HepG2 (cell line): ENCODE results near the gene PIEZO1. TPM values are rescaled to one million over a fixed set of nuclear protein-coding genes. Genes with fewer than 3 reads are reported as not detected.

Experiments used
- ATAC-seq: fragments of 200-7000 bp; cut with Tn5 transposase; 3 replicates; pipeline ENCODE4 v1.9.1; 2020; ENCODE audit warnings: mild to moderate bottlenecking, moderate library complexity
- BruUV-seq: library from RNA; stranded (reverse); fragments of 400-500 nt; replicated peaks from 2 replicates; lab custom pipeline; 2021; lab: Mats Ljungman, UMichigan
- CTCF ChIA-PET: fragments of 300-600 bp; formaldehyde crosslinking; extraction: SDS; loops from one replicate; lab custom pipeline; 2021; ENCODE audit warnings: low total read pairs, inconsistent platforms, low intra/inter-chr PET ratio; lab: Yijun Ruan, JAX
- POLR2A ChIA-PET: fragments of 350-600 bp; sonication (Branson Sonifier 250); formaldehyde crosslinking; loops from one replicate; lab custom pipeline; 2020; ENCODE audit warnings: antibody characterized with exemption, inconsistent platforms; lab: Yijun Ruan, JAX
- DNase-seq: peaks from one replicate; pipeline ENCODE4 v3.0.0-alpha.2; 2015; ENCODE audit warnings: low spot score
- FAIRE-seq: peaks from 3 replicates; lab custom pipeline; 2011; peaks lifted over from hg19 to GRCh38; lab: Jason Lieb, UNC
- H2AFZ ChIP-seq: one replicate; pipeline ENCODE4 v1.6.1; 2011; ENCODE audit warnings: low read length, inconsistent platforms
- H3K27ac ChIP-seq: fragments of 300-600 bp; 3 replicates; pipeline ENCODE4 v1.8.0; 2011; ENCODE audit warnings: mixed run types, mild to moderate bottlenecking, mixed read lengths, low read length, inconsistent platforms; ENCODE audit not compliant: insufficient read depth; ENCODE audit errors: extremely low read length
- H3K27me3 ChIP-seq, 2 experiments: fragments of 200-600 bp in 1 of 2; 2 replicates in 1 of 2; 3 replicates in 1 of 2; pipeline versions ENCODE4 v1.6.0 to v1.8.0; 2011; ENCODE audit warnings: low read length in 2 of 2, mild to moderate bottlenecking in 2 of 2, moderate library complexity in 2 of 2, inconsistent platforms in 1 of 2; ENCODE audit not compliant: insufficient read depth in 2 of 2, control insufficient read depth in 1 of 2
- H3K36me3 ChIP-seq, 2 experiments: fragments of 200-600 bp in 1 of 2; replicated peaks in 1 of 2; 2 replicates in 1 of 2; 3 replicates in 1 of 2; pipeline versions ENCODE4 v1.5.1 to v1.8.0; 2011; ENCODE audit warnings: low read length in 2 of 2, inconsistent platforms in 1 of 2; ENCODE audit not compliant: insufficient read depth in 2 of 2, control insufficient read depth in 1 of 2
- H3K4me1 ChIP-seq: 2 replicates; pipeline ENCODE4 v1.5.1; 2012; ENCODE audit warnings: low read length, inconsistent platforms; ENCODE audit not compliant: insufficient read depth
- H3K4me2 ChIP-seq: 2 replicates; pipeline ENCODE4 v1.6.0; 2011; ENCODE audit warnings: low read depth, low read length, inconsistent platforms
- H3K4me3 ChIP-seq, 3 experiments: fragments of 200-600 bp in 1 of 3; sonication (generic), shearing (Covaris generic) in 1 of 3; replicated peaks in 1 of 3; 2 replicates each; pipeline ENCODE4 v1.5.1; 2011 to 2016; ENCODE audit warnings: low read length in 3 of 3, inconsistent platforms in 2 of 3, low read depth in 2 of 3, mild to moderate bottlenecking in 2 of 3, control low read depth in 1 of 3, mixed read lengths in 1 of 3; ENCODE audit not compliant: insufficient read depth in 1 of 3
- H3K79me2 ChIP-seq: one replicate; pipeline ENCODE4 v1.6.1; 2011; ENCODE audit warnings: low read length, inconsistent platforms; ENCODE audit not compliant: insufficient read depth
- H3K9ac ChIP-seq: 2 replicates; pipeline ENCODE4 v1.6.0; 2011; ENCODE audit warnings: mild to moderate bottlenecking, low read depth, low read length, inconsistent platforms; ENCODE audit not compliant: insufficient read depth
- H3K9me3 ChIP-seq: 2 replicates; pipeline ENCODE4 v1.5.1; 2012; ENCODE audit warnings: mild to moderate bottlenecking, low read length
- H4K20me1 ChIP-seq: 2 replicates; pipeline ENCODE4 v1.6.0; 2011; ENCODE audit warnings: inconsistent platforms, mild to moderate bottlenecking, low read length, moderate library complexity; ENCODE audit not compliant: insufficient read depth
- BORCS8-MEF2B ChIP-seq: sonication (generic); formaldehyde crosslinking; IDR thresholded peaks from 2 replicates; pipeline ENCODE4 v1.8.0; 2022; ENCODE audit warnings: mild to moderate bottlenecking, missing genetic modification reagents
- KLF16 ChIP-seq, 2 experiments: sonication (generic) in 1 of 2; formaldehyde crosslinking in 1 of 2; IDR thresholded peaks; 2 replicates each; pipeline versions ENCODE4 v1.6.1 to v1.8.0; 2016 to 2023; ENCODE audit warnings: missing genetic modification reagents in 2 of 2, missing compliant biosample characterization in 1 of 2
- MTF2 ChIP-seq: sonication (generic); formaldehyde crosslinking; IDR thresholded peaks from 2 replicates; pipeline ENCODE4 v1.5.0; 2020; ENCODE audit warnings: missing genetic modification reagents, borderline replicate concordance
- NRL ChIP-seq: sonication (generic); formaldehyde crosslinking; IDR thresholded peaks from 2 replicates; pipeline ENCODE4 v1.5.0; 2020; ENCODE audit warnings: missing genetic modification reagents, mild to moderate bottlenecking, moderate library complexity, borderline replicate concordance
- RAD21 ChIP-seq: fragments of 450-650 bp; formaldehyde crosslinking; IDR thresholded peaks from 2 replicates; pipeline ENCODE4 v1.5.0; 2020; ENCODE audit warnings: mild to moderate bottlenecking
- SRSF9 ChIP-seq: fragments of 200-400 bp; formaldehyde crosslinking; IDR thresholded peaks from 2 replicates; pipeline ENCODE4 v1.6.1; 2018; ENCODE audit warnings: borderline replicate concordance, mild to moderate bottlenecking, low read depth, low read length; ENCODE audit not compliant: insufficient read depth, poor library complexity, severe bottlenecking
- TEAD2 ChIP-seq: sonication (generic); formaldehyde crosslinking; IDR thresholded peaks from 2 replicates; pipeline ENCODE4 v1.9.0; 2021; ENCODE audit warnings: missing genetic modification reagents
- WGBS: methylation state at CpG from one replicate; pipeline ENCODE4 v1.1.6; 2017; ENCODE audit warnings: low lambda C conversion rate; 5-methylcytosine and 5-hydroxymethylcytosine counted together
- in situ Hi-C: cut with HindIII; loops from 2 replicates; pipeline ENCODE4 v1.10.0; 2017; ENCODE audit warnings: low pct_unique_long_range_greater_than_20kb; ENCODE audit not compliant: extremely low pct_ligation_motif_present
- intact Hi-C: fragments of 100-400 bp; cut with micrococcal nuclease; formaldehyde crosslinking; loops from one replicate; pipeline ENCODE4 v1.10.0; 2022; ENCODE audit not compliant: unreplicated experiment
- polyA plus RNA-seq, 8 experiments: library from polyadenylated mRNA; depleted of rRNA in 3 of 8; stranded (reverse) in 7 of 8; unstranded in 1 of 8; fragments of >200 nt; fragmentation: Illumina TruSeq in 4 of 8; extraction: Trizol in 4 of 8; gene quantifications; 2 replicates each; pipeline versions ENCODE4 v1.2.1 to v1.2.3, GENCODE V29; 2011 to 2016; ENCODE audit warnings: low read depth in 4 of 8, missing spikeins in 1 of 8, mixed read lengths in 1 of 8; ENCODE audit not compliant: insufficient read depth in 1 of 8
- total RNA-seq, 5 experiments: library from RNA; depleted of rRNA; stranded (reverse); fragments of >200 nt; fragmentation: Illumina TruSeq; extraction: Trizol; gene quantifications; 2 replicates each; pipeline ENCODE4 v1.2.3, GENCODE V29; 2016; ENCODE audit warnings: low read depth in 1 of 5
- TF ChIP-seq, protein P1 (sequence below): sonication (generic); formaldehyde crosslinking; IDR thresholded peaks from 2 replicates; pipeline ENCODE4 v1.5.1; 2020; ENCODE audit warnings: missing genetic modification reagents, mild to moderate bottlenecking, borderline replicate concordance
- TF ChIP-seq, protein P2 (sequence below): sonication (generic); formaldehyde crosslinking; IDR thresholded peaks from 2 replicates; pipeline ENCODE4 v1.4.0; 2020; ENCODE audit warnings: low read depth, mild to moderate bottlenecking, missing genetic modification reagents
- TF ChIP-seq, protein P3 (sequence below): sonication (generic); formaldehyde crosslinking; IDR thresholded peaks from 2 replicates; pipeline ENCODE4 v1.5.0; 2020; ENCODE audit warnings: mild to moderate bottlenecking, missing genetic modification reagents, moderate library complexity
- TF ChIP-seq, protein P4 (sequence below): sonication (generic); formaldehyde crosslinking; IDR thresholded peaks from 2 replicates; pipeline ENCODE4 v1.5.1; 2020; ENCODE audit warnings: mild to moderate bottlenecking, missing genetic modification reagents, moderate library complexity

PIEZO1 gene
- total and polyA plus RNA-seq, 2 of the 13 experiments (the other 11 are each of a cell fraction or from before 2014, with no cell fraction given) = 67.9 to 85.0 TPM

DNA sequence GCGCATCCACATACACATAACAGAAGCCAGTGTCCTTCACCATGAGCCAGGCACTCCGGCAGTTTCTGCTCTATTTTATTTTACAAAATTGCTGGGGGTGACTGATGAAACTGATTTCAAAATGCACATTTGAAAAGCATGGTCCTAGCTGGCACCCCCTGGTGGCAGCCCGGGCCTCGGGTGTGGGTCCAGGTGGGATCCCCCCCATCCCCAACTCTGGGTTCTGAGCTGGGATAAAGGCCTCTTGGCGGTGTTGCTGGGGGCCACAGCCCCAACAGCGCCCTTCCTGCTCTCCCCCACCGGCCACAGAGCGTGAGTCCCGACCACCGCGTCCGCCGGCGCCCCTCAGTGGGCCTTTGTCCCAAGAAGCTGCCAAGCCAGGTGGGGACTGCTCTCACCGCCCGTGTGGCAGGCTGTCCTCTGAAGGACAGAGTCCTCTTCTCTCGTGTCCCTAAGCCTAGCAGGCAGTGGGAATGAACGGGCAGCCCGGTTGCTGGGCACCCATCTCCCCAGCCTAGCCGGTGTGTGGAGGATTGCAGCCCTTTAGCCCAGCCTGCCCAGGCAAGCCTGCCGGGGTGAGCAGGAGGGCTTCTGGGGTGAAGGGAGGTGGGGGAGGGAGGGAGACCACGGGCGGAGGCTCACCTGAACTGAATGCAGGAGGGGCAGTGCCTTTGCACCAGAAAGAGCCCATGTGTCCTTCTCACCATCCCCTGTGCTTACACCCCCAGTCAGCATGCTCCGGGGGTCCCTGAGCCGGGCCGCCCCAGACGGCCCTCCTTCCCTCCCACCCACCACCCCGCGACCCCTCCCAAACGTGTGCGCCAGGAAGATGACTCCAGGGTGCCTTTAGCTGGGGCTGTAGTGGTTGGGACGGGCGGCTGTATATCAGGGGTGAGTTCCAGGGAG is 99.6 kb downstream of the PIEZO1 start:
- peak overlapping the region; percentile 91 for H3K4me2 ChIP-seq
- ATAC-seq (peak; percentile 22), FAIRE-seq (no peak), DNase-seq (no peak)
- no peak overlapping the region for H2AFZ ChIP-seq
- no peaks in the 10 kb centered on the region for H3K79me2 ChIP-seq
- peaks cover 3% of the 10 kb centered on the region; the same call in 1 of the 2 replicates for H4K20me1 ChIP-seq
- intact Hi-C loops = loop anchor here (2.0 kb wide), 1 partner anchor 35 kb away; the partner anchor contains the start of gene CYBA
- ChIA-PET POLR2A (interaction anchor here (1.5 kb wide), 1 partner anchor 23 kb away, joined by 7 read pairs; the partner anchor contains the start of gene MVD), CTCF (no interaction called here)
- peaks cover 61% of the 10 kb centered on the region for H3K4me1 ChIP-seq
- H3K9ac ChIP-seq = peak overlapping the region; percentile 8; the same call in 1 of the 2 replicates
- WGBS = 5% methylated on average over 17 of the region's 33 CpGs
- in situ Hi-C loops = no loop called here
- no TSS peak for BruUV-seq
- no peaks in the 10 kb centered on the region for H3K36me3 ChIP-seq
- no peaks in the 10 kb centered on the region for H3K9me3 ChIP-seq
- H3K4me3 ChIP-seq = peak overlapping the region; percentile 52 to 76 (median 69)
- peaks cover 15 to 73% of the 10 kb centered on the region in 2 experiments for H3K27me3 ChIP-seq
- H3K27ac ChIP-seq = no peak overlapping the region
- TF ChIP-seq RAD21 (CRISPR knock-in tag) (peak; percentile 21; the same call in 1 of the 2 replicates), MTF2 (CRISPR knock-in tag) (peak; percentile 56; the same call in 1 of the 2 replicates), BORCS8-MEF2B (CRISPR knock-in tag) (0 out of 2 replicates have a peak, but pooled peaks have one; percentile 36), NRL (CRISPR knock-in tag) (0 out of 2 replicates have a peak, but pooled peaks have one; percentile 34), SRSF9 (no peak), KLF16 (CRISPR knock-in tag; IDR thresholded peaks at IDR 0.05) (0 out of 4 replicates have a peak, but pooled peaks of 1 of the 2 experiments have one; percentile 48), TEAD2 (CRISPR knock-in tag) (no peak)
- TF ChIP-seq, protein P1, sequence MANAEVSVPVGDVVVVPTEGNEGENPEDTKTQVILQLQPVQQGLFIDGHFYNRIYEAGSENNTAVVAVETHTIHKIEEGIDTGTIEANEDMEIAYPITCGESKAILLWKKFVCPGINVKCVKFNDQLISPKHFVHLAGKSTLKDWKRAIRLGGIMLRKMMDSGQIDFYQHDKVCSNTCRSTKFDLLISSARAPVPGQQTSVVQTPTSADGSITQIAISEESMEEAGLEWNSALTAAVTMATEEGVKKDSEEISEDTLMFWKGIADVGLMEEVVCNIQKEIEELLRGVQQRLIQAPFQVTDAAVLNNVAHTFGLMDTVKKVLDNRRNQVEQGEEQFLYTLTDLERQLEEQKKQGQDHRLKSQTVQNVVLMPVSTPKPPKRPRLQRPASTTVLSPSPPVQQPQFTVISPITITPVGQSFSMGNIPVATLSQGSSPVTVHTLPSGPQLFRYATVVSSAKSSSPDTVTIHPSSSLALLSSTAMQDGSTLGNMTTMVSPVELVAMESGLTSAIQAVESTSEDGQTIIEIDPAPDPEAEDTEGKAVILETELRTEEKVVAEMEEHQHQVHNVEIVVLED (CRISPR knock-in tag) = 0 out of 2 replicates have a peak, but pooled peaks have one; percentile 17
- TF ChIP-seq, protein P2, sequence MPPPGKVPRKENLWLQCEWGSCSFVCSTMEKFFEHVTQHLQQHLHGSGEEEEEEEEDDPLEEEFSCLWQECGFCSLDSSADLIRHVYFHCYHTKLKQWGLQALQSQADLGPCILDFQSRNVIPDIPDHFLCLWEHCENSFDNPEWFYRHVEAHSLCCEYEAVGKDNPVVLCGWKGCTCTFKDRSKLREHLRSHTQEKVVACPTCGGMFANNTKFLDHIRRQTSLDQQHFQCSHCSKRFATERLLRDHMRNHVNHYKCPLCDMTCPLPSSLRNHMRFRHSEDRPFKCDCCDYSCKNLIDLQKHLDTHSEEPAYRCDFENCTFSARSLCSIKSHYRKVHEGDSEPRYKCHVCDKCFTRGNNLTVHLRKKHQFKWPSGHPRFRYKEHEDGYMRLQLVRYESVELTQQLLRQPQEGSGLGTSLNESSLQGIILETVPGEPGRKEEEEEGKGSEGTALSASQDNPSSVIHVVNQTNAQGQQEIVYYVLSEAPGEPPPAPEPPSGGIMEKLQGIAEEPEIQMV (CRISPR knock-in tag) = 0 out of 2 replicates have a peak, but pooled peaks have one; percentile 61
- TF ChIP-seq, protein P3, sequence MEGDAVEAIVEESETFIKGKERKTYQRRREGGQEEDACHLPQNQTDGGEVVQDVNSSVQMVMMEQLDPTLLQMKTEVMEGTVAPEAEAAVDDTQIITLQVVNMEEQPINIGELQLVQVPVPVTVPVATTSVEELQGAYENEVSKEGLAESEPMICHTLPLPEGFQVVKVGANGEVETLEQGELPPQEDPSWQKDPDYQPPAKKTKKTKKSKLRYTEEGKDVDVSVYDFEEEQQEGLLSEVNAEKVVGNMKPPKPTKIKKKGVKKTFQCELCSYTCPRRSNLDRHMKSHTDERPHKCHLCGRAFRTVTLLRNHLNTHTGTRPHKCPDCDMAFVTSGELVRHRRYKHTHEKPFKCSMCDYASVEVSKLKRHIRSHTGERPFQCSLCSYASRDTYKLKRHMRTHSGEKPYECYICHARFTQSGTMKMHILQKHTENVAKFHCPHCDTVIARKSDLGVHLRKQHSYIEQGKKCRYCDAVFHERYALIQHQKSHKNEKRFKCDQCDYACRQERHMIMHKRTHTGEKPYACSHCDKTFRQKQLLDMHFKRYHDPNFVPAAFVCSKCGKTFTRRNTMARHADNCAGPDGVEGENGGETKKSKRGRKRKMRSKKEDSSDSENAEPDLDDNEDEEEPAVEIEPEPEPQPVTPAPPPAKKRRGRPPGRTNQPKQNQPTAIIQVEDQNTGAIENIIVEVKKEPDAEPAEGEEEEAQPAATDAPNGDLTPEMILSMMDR = peak; percentile 70
- TF ChIP-seq, protein P4, sequence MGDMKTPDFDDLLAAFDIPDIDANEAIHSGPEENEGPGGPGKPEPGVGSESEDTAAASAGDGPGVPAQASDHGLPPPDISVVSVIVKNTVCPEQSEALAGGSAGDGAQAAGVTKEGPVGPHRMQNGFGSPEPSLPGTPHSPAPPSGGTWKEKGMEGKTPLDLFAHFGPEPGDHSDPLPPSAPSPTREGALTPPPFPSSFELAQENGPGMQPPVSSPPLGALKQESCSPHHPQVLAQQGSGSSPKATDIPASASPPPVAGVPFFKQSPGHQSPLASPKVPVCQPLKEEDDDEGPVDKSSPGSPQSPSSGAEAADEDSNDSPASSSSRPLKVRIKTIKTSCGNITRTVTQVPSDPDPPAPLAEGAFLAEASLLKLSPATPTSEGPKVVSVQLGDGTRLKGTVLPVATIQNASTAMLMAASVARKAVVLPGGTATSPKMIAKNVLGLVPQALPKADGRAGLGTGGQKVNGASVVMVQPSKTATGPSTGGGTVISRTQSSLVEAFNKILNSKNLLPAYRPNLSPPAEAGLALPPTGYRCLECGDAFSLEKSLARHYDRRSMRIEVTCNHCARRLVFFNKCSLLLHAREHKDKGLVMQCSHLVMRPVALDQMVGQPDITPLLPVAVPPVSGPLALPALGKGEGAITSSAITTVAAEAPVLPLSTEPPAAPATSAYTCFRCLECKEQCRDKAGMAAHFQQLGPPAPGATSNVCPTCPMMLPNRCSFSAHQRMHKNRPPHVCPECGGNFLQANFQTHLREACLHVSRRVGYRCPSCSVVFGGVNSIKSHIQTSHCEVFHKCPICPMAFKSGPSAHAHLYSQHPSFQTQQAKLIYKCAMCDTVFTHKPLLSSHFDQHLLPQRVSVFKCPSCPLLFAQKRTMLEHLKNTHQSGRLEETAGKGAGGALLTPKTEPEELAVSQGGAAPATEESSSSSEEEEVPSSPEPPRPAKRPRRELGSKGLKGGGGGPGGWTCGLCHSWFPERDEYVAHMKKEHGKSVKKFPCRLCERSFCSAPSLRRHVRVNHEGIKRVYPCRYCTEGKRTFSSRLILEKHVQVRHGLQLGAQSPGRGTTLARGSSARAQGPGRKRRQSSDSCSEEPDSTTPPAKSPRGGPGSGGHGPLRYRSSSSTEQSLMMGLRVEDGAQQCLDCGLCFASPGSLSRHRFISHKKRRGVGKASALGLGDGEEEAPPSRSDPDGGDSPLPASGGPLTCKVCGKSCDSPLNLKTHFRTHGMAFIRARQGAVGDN (CRISPR knock-in tag) = peak; percentile 37
